HepG2 (cell line): ENCODE results near the gene NEK8. TPM values are rescaled to one million over a fixed set of nuclear protein-coding genes. Genes with fewer than 3 reads are reported as not detected.

ENCODE experiments used
- ATAC-seq: fragments of 200-7000 bp; cut with Tn5 transposase; 3 replicates; pipeline ENCODE4 v1.9.1; 2020; ENCODE audit warnings: mild to moderate bottlenecking, moderate library complexity
- BruUV-seq: library from RNA; stranded (reverse); fragments of 400-500 nt; replicated peaks from 2 replicates; lab custom pipeline; 2021; lab: Mats Ljungman, UMichigan
- CTCF ChIA-PET: fragments of 300-600 bp; formaldehyde crosslinking; extraction: SDS; loops from one replicate; lab custom pipeline; 2021; ENCODE audit warnings: low total read pairs, inconsistent platforms, low intra/inter-chr PET ratio; lab: Yijun Ruan, JAX
- POLR2A ChIA-PET: fragments of 350-600 bp; sonication (Branson Sonifier 250); formaldehyde crosslinking; loops from one replicate; lab custom pipeline; 2020; ENCODE audit warnings: antibody characterized with exemption, inconsistent platforms; lab: Yijun Ruan, JAX
- DNase-seq: peaks from one replicate; pipeline ENCODE4 v3.0.0-alpha.2; 2015; ENCODE audit warnings: low spot score
- FAIRE-seq: peaks from 3 replicates; lab custom pipeline; 2011; peaks lifted over from hg19 to GRCh38; lab: Jason Lieb, UNC
- H2AFZ ChIP-seq: one replicate; pipeline ENCODE4 v1.6.1; 2011; ENCODE audit warnings: low read length, inconsistent platforms
- H3K27ac ChIP-seq: fragments of 300-600 bp; 3 replicates; pipeline ENCODE4 v1.8.0; 2011; ENCODE audit warnings: mixed run types, mild to moderate bottlenecking, mixed read lengths, low read length, inconsistent platforms; ENCODE audit not compliant: insufficient read depth; ENCODE audit errors: extremely low read length
- H3K27me3 ChIP-seq, 2 experiments: fragments of 200-600 bp in 1 of 2; 2 replicates in 1 of 2; 3 replicates in 1 of 2; pipeline versions ENCODE4 v1.6.0 to v1.8.0; 2011; ENCODE audit warnings: low read length in 2 of 2, mild to moderate bottlenecking in 2 of 2, moderate library complexity in 2 of 2, inconsistent platforms in 1 of 2; ENCODE audit not compliant: insufficient read depth in 2 of 2, control insufficient read depth in 1 of 2
- H3K36me3 ChIP-seq, 2 experiments: fragments of 200-600 bp in 1 of 2; replicated peaks in 1 of 2; 2 replicates in 1 of 2; 3 replicates in 1 of 2; pipeline versions ENCODE4 v1.5.1 to v1.8.0; 2011; ENCODE audit warnings: low read length in 2 of 2, inconsistent platforms in 1 of 2; ENCODE audit not compliant: insufficient read depth in 2 of 2, control insufficient read depth in 1 of 2
- H3K4me1 ChIP-seq: 2 replicates; pipeline ENCODE4 v1.5.1; 2012; ENCODE audit warnings: low read length, inconsistent platforms; ENCODE audit not compliant: insufficient read depth
- H3K4me2 ChIP-seq: 2 replicates; pipeline ENCODE4 v1.6.0; 2011; ENCODE audit warnings: low read depth, low read length, inconsistent platforms
- H3K4me3 ChIP-seq, 3 experiments: fragments of 200-600 bp in 1 of 3; sonication (generic), shearing (Covaris generic) in 1 of 3; replicated peaks in 1 of 3; 2 replicates each; pipeline ENCODE4 v1.5.1; 2011 to 2016; ENCODE audit warnings: low read length in 3 of 3, inconsistent platforms in 2 of 3, low read depth in 2 of 3, mild to moderate bottlenecking in 2 of 3, control low read depth in 1 of 3, mixed read lengths in 1 of 3; ENCODE audit not compliant: insufficient read depth in 1 of 3
- H3K79me2 ChIP-seq: one replicate; pipeline ENCODE4 v1.6.1; 2011; ENCODE audit warnings: low read length, inconsistent platforms; ENCODE audit not compliant: insufficient read depth
- H3K9ac ChIP-seq: 2 replicates; pipeline ENCODE4 v1.6.0; 2011; ENCODE audit warnings: mild to moderate bottlenecking, low read depth, low read length, inconsistent platforms; ENCODE audit not compliant: insufficient read depth
- H3K9me3 ChIP-seq: 2 replicates; pipeline ENCODE4 v1.5.1; 2012; ENCODE audit warnings: mild to moderate bottlenecking, low read length
- H4K20me1 ChIP-seq: 2 replicates; pipeline ENCODE4 v1.6.0; 2011; ENCODE audit warnings: inconsistent platforms, mild to moderate bottlenecking, low read length, moderate library complexity; ENCODE audit not compliant: insufficient read depth
- ATF7-NPFF ChIP-seq: sonication (generic); formaldehyde crosslinking; IDR thresholded peaks from 2 replicates; pipeline ENCODE4 v1.8.1; 2023; ENCODE audit warnings: mild to moderate bottlenecking, low read depth, missing genetic modification reagents, moderate library complexity
- FOXA1 ChIP-seq, 2 experiments: fragments of 450-650 bp in 1 of 2; sonication (generic) in 1 of 2; formaldehyde crosslinking in 1 of 2; IDR thresholded peaks; 2 replicates each; pipeline versions ENCODE4 v1.4.0 to v1.6.1; 2016 to 2020; ENCODE audit warnings: missing genetic modification reagents in 1 of 2
- FOXM1 ChIP-seq: sonication (generic); formaldehyde crosslinking; IDR thresholded peaks from 2 replicates; pipeline ENCODE4 v1.5.0; 2020; ENCODE audit warnings: missing genetic modification reagents
- FUBP1 ChIP-seq: sonication (generic); formaldehyde crosslinking; IDR thresholded peaks from 2 replicates; pipeline ENCODE4 v1.5.1; 2020; ENCODE audit warnings: missing genetic modification reagents, mild to moderate bottlenecking, borderline replicate concordance
- HNRNPLL ChIP-seq: fragments of 200-400 bp; formaldehyde crosslinking; IDR thresholded peaks from 2 replicates; pipeline ENCODE4 v1.6.1; 2017; ENCODE audit warnings: mild to moderate bottlenecking, low read depth, low read length; ENCODE audit not compliant: poor library complexity, severe bottlenecking
- RBAK ChIP-seq: sonication (generic); formaldehyde crosslinking; IDR thresholded peaks from 2 replicates; pipeline ENCODE4 v1.5.1; 2020; ENCODE audit warnings: mild to moderate bottlenecking, missing genetic modification reagents
- SKI ChIP-seq: fragments of 450-650 bp; IDR thresholded peaks from one replicate; pipeline ENCODE4 v1.6.1; 2018; ENCODE audit warnings: mild to moderate bottlenecking; ENCODE audit not compliant: partially characterized antibody
- SMAD9 ChIP-seq: sonication (generic); formaldehyde crosslinking; IDR thresholded peaks from 2 replicates; pipeline ENCODE4 v1.5.1; 2020; ENCODE audit warnings: mild to moderate bottlenecking, missing genetic modification reagents
- TBX2 ChIP-seq: sonication (generic); formaldehyde crosslinking; IDR thresholded peaks from 2 replicates; pipeline ENCODE4 v1.5.0; 2020; ENCODE audit warnings: missing genetic modification reagents, mild to moderate bottlenecking, borderline replicate concordance
- TOE1 ChIP-seq: sonication (generic); formaldehyde crosslinking; IDR thresholded peaks from 2 replicates; pipeline ENCODE4 v1.4.0; 2020; ENCODE audit warnings: mild to moderate bottlenecking, missing genetic modification reagents
- ZFP91 ChIP-seq: sonication (generic); formaldehyde crosslinking; IDR thresholded peaks from 2 replicates; pipeline ENCODE4 v1.9.0; 2022; ENCODE audit warnings: missing genetic modification reagents, mild to moderate bottlenecking, borderline replicate concordance
- ZKSCAN1 ChIP-seq: fragments of 150-350 bp; IDR thresholded peaks from 2 replicates; pipeline ENCODE4 v1.6.1; 2014; ENCODE audit warnings: low read length
- ZNF121 ChIP-seq: sonication (generic); formaldehyde crosslinking; IDR thresholded peaks from 2 replicates; pipeline ENCODE4 v1.5.0; 2020; ENCODE audit warnings: mild to moderate bottlenecking, missing genetic modification reagents
- ZNF143 ChIP-seq: sonication (generic); formaldehyde crosslinking; IDR thresholded peaks from 2 replicates; pipeline ENCODE4 v1.4.0; 2020; ENCODE audit warnings: missing genetic modification reagents
- ZNF205 ChIP-seq: IDR thresholded peaks from 2 replicates; pipeline ENCODE4 v1.6.1; 2018; ENCODE audit warnings: missing biosample characterization, missing genetic modification reagents
- ZNF333 ChIP-seq: sonication (generic); formaldehyde crosslinking; IDR thresholded peaks from 2 replicates; pipeline ENCODE4 v1.4.0; 2020; ENCODE audit warnings: mild to moderate bottlenecking, missing genetic modification reagents, borderline replicate concordance
- ZNF652 ChIP-seq: IDR thresholded peaks from 2 replicates; pipeline ENCODE4 v1.6.1; 2016; ENCODE audit warnings: low read depth, borderline replicate concordance
- ZNF670 ChIP-seq: sonication (generic); formaldehyde crosslinking; IDR thresholded peaks from 2 replicates; pipeline ENCODE4 v1.8.0; 2022; ENCODE audit warnings: mild to moderate bottlenecking, missing genetic modification reagents, borderline replicate concordance
- ZNF761 ChIP-seq: sonication (generic); formaldehyde crosslinking; conservative IDR thresholded peaks from 2 replicates; pipeline ENCODE4 v1.4.0; 2020; ENCODE audit warnings: mild to moderate bottlenecking, missing genetic modification reagents
- WGBS: methylation state at CpG from one replicate; pipeline ENCODE4 v1.1.6; 2017; ENCODE audit warnings: low lambda C conversion rate; 5-methylcytosine and 5-hydroxymethylcytosine counted together
- in situ Hi-C: cut with HindIII; loops from 2 replicates; pipeline ENCODE4 v1.10.0; 2017; ENCODE audit warnings: low pct_unique_long_range_greater_than_20kb; ENCODE audit not compliant: extremely low pct_ligation_motif_present
- intact Hi-C: fragments of 100-400 bp; cut with micrococcal nuclease; formaldehyde crosslinking; loops from one replicate; pipeline ENCODE4 v1.10.0; 2022; ENCODE audit not compliant: unreplicated experiment
- polyA plus RNA-seq, 8 experiments: library from polyadenylated mRNA; depleted of rRNA in 3 of 8; stranded (reverse) in 7 of 8; unstranded in 1 of 8; fragments of >200 nt; fragmentation: Illumina TruSeq in 4 of 8; extraction: Trizol in 4 of 8; gene quantifications; 2 replicates each; pipeline versions ENCODE4 v1.2.1 to v1.2.3, GENCODE V29; 2011 to 2016; ENCODE audit warnings: low read depth in 4 of 8, missing spikeins in 1 of 8, mixed read lengths in 1 of 8; ENCODE audit not compliant: insufficient read depth in 1 of 8
- total RNA-seq, 5 experiments: library from RNA; depleted of rRNA; stranded (reverse); fragments of >200 nt; fragmentation: Illumina TruSeq; extraction: Trizol; gene quantifications; 2 replicates each; pipeline ENCODE4 v1.2.3, GENCODE V29; 2016; ENCODE audit warnings: low read depth in 1 of 5
- TF ChIP-seq, protein P1 (sequence below): sonication (generic); formaldehyde crosslinking; IDR thresholded peaks from 2 replicates; pipeline ENCODE4 v1.4.0; 2020; ENCODE audit warnings: missing genetic modification reagents

The NEK8 gene
- total and polyA plus RNA-seq, 2 of the 13 experiments (the other 11 are each of a cell fraction or from before 2014, with no cell fraction given), result 5.8 to 13.5 TPM

- Histone ChIP-seq H3K27ac (peak within 1 kb of the TSS; percentile 99), H3K36me3 (no peaks in the 10 kb centered on the region), H3K79me2 (no peaks in the 10 kb centered on the region), H3K27me3 (peaks cover 1 to 2% of the 10 kb centered on the region in 2 experiments; a peak in 2 of 5 replicates), H3K4me1 (peaks cover 47% of the 10 kb centered on the region), H4K20me1 (no peaks in the 10 kb centered on the region), H3K4me3 (peak within 1 kb of the TSS; percentile 65 to 76 (median 67)), H3K9me3 (no peaks in the 10 kb centered on the region), H3K4me2 (peak within 1 kb of the TSS; percentile 99), H3K9ac (peak within 1 kb of the TSS; percentile 92), H2AFZ (no peak within 1 kb of the TSS)
- no peak for FAIRE-seq
- in situ Hi-C loops (no loop called here), intact Hi-C loops (no loop called here)
- ATAC-seq, result no peak
- POLR2A ChIA-PET, result interaction anchor here (0.6 to 10.8 kb wide), 13 partner anchors 9 to 143 kb away, joined by 3 to 220 read pairs (median 19); partner anchors contain the start of genes BLTP2, ERAL1, NEK8 and RPL23A
- BruUV-seq, result no TSS peak
- CTCF ChIA-PET, result no interaction called here
- 82% methylated on average over 20 of the region's 20 CpGs for WGBS
- no peak for DNase-seq
- TF ChIP-seq ZNF143 (CRISPR knock-in tag) (no peak), ZNF333 (CRISPR knock-in tag) (no peak), TBX2 (CRISPR knock-in tag) (no peak), SKI (no peak), HNRNPLL (peak; percentile 0), ZNF205 (CRISPR knock-in tag) (no peak), FOXA1 (IDR thresholded peaks at IDR 0.05) (no peak), FOXA1 (CRISPR knock-in tag; IDR thresholded peaks at IDR 0.05) (no peak), ATF7-NPFF (CRISPR knock-in tag) (0 out of 2 replicates have a peak, but pooled peaks have one; percentile 1), RBAK (CRISPR knock-in tag) (no peak), ZNF761 (0 out of 2 replicates have a peak, but pooled peaks have one; percentile 16), ZNF121 (no peak), TOE1 (CRISPR knock-in tag) (no peak), ZFP91 (CRISPR knock-in tag) (no peak), ZNF670 (CRISPR knock-in tag) (no peak), FOXM1 (CRISPR knock-in tag) (no peak), SMAD9 (CRISPR knock-in tag) (0 out of 2 replicates have a peak, but pooled peaks have one; percentile 7), ZKSCAN1 (no peak), ZNF652 (CRISPR knock-in tag) (no peak), FUBP1 (no peak)
- TF ChIP-seq, protein P1, sequence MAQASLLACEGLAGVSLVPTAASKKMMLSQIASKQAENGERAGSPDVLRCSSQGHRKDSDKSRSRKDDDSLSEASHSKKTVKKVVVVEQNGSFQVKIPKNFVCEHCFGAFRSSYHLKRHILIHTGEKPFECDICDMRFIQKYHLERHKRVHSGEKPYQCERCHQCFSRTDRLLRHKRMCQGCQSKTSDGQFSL (CRISPR knock-in tag), result no peak
These were observed 16.9 kb upstream of the NEK8 start, which contains the start of gene PROCA1 for GRCh38 chr17:28711723-28712031. TSS of gene PROCA1 (minus strand) at chr17:28711888. CDS start at chr17:28711660, 228 bp downstream.
